NCI-H2081 treated with DMSO at 0.1 percent for 48 hours (cell line): Measurements from ENCODE around the gene MYO9A.

Experiments
- DNase-seq: peaks from one replicate; lab custom pipeline; 2025; lab: John Stamatoyannopoulos, UW

Gene MYO9A

DNA sequence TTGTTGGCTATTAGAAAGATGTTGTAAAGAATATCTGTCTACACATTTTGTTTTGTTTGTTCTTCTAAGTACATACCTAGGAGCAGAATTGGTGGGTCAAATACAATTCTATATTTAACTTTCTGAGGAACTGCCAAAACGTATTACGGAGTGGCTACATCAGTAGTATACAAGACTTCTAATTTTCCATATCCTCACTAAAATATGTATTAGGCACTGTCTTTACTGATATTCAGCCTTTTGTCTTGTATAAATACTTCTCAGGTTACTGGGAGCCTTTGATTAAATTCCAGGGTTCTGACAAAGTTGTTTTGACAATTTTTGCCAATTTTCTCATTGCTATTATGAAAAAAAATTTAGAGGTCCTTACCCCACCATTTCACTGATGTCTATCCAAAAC, 160.9 kb downstream of the MYO9A start:
- no peak for DNase-seq

DNA sequence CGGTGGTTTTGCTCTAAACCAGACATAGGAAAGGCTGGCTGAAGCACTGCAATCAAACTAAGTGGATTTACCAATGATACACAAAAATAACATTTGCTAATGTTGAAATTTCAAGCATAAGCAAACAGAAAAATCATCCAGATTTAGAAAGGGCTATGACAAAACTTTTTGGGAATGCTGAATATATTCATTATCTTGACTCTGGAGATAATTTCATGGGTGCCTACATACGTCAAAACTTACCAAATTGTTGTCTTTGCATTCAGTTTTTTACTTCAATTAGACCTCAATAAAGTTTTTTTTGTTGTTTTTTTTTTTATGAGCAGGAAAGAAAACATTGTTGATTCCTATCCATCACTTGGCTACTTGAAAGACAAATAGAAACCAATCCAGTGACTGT, 166.8 kb downstream of the MYO9A start:
- DNase-seq = no peak

DNA sequence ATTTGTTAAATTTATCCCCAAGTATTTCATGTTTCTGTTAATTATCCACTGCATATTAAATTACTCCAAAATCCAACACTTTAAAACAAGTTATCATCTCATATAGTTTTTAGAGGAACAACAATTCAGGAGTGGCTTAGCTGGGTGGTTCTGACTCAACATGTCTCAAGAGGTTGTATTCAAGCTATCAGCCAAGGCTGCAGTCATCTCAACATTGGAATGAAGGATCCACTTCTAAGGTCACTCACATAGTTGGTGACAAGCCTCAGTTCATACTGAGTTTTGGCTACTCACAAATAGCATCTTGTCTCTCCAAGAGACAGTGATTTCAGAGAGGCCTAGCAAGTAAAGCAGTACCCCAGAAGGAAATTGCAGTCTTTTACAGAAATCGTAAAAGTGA, 172.9 kb downstream of the MYO9A start:
- no peak for DNase-seq

DNA sequence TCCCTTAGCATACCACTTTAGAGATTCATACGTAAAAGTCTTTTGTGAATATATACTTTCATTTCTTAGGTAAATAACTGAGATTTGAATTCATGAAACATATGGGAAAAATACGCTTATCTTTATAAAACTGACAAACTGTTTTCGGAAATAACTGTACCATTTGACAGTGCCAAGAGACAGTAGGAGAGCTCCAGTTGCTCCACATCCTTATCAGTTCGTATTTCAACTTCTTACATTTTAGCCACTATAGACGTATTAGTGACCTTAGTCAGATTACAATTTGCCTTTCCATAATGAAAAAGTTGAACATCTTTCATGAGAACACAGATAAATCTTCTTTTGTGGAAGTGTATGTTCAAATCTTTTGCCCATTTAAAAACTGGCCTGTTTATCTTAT, 174.1 kb downstream of the MYO9A start:
- DNase-seq = no peak

DNA sequence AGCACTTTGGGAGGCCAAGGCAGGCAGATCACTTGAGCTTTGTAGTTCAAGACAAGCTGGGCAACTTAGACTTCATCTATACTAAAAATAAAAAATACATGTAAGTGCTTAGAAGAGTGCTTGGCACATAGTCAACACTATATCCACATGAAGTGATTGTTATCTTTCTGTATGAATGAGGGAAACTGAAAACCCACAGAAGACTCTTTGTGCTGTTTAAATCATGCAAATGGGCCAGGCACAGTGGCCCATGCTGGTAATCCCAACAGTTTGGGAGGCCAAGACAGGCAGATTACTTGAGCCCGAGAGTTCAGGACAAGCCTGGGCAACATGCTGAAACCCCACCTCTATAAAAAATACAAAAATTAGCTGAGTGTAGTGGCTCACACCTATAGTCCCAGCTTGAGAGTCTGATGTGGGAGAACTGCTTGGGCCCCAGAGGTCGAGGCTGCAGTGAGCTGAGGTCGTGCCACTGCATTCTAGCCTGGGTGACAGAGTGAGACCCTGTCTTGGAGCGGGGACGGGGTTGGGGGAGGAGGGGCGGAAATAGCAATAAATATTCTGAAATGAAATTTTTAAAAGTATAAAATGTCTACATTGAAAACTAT, 177.9 kb downstream of the MYO9A start:
- DNase-seq = no peak

DNA sequence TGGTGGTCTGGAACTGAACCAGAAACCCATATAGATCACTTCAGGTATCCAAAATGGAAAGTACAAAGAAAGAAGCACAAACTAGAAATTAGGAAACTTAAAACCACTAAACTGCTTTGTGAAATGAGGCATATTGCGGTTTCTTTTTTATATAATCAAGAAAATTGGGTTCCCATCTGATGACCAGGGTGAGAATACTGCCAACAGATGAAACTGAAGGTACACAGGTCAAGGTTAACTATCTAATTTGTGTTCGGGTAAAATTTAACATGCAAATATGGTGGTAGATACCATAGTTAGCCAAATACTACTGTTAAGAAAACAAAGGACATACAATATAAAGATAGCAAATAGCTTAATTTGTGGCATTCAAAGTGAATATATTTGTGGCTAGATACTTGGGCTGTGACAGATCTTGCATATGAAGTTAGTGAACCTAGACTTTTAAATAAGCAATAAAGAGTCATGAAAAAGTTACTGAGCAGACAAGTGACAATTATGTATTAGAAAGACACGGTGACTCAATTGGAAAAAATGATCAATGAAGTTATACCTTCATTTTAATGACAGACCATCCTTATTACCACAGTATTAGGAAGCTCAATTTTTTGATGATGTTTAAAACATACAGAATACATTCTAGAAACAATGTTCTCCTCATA, 180.2 kb downstream of the MYO9A start:
- no peak for DNase-seq

DNA sequence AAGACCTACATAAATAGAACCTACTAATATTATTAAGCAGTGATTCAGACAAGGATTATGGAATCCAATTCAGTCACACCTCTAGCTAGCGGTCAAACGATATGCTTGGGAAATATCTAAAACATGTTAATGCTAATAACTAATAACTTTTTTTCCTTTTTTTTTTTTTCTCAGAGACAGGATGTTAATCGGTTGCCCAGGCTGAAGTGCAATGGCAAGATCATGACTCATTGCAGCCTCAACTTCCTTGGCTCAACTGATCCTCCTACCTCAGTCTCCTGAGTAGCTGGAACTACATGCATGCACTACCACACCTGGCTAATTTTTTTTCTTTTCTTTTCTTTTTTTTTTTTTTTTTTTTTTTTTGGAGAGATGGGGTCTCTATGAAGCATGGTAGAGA, 183.5 kb downstream of the MYO9A start:
- no peak for DNase-seq

DNA sequence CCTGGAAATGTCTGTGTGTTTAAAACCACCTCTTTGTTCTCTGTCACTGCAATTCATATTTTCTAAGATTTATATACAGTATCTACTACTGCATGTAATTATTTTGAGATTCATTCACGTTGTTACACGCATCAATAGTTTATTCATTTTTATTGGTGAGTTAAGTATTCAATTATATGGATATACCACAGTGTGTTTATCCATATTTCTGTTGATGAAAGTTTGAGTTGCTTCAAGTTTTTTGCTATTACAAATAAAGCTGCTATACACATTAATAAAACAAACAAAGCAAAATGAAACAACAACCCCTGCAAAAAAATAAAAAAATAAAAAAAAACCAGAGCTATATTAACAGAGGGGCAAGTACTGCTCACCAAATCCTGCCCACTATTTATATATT, 185.3 kb downstream of the MYO9A start:
- no peak for DNase-seq

DNA sequence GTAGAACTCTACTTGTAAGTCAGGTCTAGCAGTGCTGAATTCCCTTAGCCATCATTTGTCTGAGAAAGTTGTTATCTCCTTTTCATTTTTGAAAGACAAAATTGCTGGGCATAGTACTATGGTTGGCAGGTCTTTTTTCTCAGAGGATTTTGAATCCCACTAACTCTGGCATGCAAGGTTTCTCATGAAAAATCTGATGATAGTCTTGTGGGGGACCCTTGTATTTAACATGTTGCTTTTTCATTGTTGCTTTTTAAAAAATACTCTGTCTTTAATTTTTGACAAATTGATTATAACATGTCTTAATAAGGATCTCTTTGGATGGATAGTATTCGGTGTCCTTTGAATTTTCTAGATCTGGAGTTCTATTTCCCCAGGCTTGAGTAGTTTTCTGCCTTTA, 186.7 kb downstream of the MYO9A start:
- no peak for DNase-seq

DNA sequence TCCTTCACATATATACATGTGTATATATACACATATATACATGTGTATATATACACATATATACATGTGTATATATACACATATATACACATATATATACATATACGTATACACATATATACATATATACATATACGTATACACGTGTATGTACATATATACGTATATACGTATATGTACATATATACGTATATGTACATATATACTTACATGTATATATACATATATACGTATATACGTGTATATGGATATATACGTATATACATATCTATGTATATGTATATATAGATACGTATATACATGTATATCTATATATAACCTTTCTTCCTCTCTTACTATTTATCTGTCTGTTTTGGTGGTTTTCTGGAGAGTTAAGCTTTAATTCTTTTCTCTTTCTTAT, 192.8 kb downstream of the MYO9A start:
- DNase-seq = no peak

DNA sequence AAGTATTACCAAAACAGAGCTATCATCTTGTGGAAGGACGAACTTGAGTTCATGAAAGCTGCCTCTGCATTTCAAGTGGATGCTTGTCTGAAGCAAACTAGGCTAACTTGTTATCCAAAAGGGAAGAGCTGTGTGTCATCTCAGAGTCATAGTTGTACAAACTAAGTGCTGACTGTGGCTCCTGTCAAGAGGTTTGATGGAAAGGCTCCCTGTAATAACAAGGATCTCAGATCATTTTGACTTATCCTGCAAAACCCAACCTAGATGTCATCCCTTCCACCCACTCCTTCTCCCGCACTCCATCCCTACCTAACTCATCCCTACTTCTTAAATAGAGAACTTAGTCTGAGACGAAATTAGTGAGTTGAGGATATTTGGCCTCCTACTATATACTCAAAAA, 196.8 kb downstream of the MYO9A start:
- no peak for DNase-seq

DNA sequence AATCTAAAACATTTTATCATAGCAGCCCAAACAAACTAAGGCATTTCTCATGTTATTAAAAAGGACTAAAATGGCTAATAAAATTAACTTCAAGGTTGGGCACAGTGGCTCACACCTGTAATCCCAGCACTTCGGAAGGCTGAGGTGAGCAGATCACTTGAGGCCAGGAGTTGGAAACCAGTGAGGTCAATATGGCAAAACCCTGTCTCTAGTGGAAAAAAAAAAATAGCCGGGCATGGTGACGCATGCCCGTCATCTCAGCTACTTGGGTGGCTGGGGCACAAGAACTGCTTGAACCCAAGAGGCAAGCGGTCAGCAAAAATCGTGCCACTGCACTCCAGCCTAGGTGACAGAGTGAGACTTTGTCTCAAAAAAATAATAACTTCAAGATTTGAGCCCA, 197.4 kb downstream of the MYO9A start:
- no peak for DNase-seq

DNA sequence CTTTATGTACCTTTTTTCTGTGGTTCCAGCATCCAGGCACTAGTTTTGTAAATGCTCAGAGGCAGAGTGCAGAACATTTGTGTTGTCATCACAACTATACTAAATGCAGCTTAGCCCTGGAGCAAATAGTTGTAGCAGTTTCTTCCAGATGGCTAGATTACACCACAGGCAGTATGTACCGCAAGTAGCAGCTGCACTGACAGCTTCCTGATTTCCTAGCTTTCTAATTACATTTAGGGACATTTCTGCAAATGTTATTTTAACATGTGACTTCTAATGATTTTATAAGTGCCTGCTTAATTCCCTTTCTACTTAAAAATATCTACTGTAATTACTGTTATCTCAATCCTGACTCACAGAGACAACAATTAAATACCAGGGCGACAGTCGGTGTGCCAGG, 201.1 kb downstream of the MYO9A start:
- peak; percentile 7 for DNase-seq

DNA sequence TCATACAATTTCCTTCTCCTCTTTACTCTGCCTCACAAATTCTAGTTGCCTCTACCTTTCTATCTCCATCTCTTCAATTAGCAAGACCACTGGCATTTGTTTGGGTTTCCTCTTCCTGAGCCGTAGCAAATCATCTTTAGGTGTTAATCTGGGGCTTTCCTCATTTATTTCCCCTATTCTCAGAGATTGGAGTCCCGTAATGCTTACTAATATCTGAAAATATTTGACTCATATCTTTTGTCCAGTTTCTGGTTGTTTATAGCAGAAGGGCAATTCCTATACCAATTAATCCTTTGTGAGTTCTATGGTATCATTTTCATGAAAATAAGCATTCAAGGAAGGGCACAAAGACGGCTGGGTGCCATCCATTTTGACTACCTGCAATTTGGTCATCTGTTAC, 203.9 kb downstream of the MYO9A start:
- DNase-seq = no peak

DNA sequence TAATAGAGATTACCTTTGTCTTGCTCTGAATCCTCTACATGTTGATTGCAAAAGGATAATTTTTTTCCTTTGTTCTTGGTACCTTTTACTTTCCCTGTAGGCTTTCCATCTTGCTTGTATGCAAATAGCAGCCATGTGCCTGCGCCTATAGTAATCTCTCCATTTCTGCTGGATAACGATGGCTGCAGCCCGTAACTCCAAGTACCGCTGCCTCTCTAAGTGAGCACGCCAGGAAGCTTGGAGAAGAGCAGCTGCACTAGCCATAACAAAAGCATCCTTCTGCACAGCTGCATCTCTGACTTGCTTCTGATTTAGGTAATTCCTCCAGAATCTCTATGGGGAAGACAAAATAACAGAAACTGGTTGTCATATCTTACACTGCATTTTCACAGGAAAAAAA, 218.3 kb downstream of the MYO9A start:
- DNase-seq = no peak

DNA sequence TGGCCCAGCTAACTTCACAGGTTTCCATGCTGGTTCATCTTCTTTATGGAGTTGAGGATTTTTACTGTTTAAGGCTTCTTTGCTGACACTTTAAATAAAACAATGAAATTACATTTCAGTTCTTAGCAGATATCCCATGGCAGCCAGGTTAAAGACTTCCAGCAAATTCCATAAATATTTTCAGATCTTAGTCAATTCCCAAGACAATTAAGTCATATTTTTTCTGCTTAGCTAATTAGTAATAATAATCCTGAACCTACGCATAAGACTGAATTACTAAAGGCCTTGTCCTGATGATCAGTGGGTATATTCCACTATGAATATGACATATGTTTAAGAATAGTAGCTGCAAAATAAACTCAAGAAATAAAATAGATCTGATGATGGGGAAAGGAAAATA, 224.3 kb downstream of the MYO9A start:
- DNase-seq = no peak

DNA sequence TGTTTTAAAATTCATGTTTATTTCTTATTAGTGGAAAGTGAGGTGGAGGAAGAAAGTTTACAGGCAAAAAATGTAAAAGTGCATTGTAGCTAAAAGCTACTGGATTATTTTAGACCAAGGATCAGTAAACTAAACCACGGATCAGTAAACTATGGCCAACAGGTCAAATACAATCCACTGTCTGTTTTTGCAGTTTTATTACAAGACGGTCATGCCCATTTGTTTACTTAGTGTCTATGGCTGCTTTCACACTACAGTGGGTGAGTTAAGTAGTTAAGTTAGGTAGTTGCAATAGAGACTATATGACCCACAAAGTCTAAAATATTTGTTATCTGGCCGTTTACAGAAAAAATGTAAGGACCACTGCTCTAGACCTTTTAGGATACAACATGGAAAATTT, 225.6 kb downstream of the MYO9A start:
- DNase-seq = no peak

DNA sequence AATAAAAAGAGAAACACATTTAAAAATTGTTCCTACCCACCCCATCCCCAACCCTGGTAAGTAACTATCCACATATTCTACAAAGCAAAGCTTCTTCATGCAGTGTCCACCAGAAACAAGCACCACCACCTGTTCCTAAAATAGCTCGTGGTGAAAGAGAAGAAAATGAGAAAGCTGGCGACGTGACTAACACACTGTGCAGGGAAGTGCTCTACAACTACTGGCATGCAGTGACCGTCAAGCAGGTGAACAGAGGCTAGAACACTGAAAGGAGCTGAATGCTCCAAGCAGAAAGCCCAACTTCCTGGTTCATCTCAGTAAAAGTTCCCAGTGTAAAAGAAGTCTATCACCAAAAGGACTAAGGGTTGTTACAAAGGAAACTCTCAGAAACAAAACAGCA, 226.9 kb downstream of the MYO9A start:
- DNase-seq = no peak

DNA sequence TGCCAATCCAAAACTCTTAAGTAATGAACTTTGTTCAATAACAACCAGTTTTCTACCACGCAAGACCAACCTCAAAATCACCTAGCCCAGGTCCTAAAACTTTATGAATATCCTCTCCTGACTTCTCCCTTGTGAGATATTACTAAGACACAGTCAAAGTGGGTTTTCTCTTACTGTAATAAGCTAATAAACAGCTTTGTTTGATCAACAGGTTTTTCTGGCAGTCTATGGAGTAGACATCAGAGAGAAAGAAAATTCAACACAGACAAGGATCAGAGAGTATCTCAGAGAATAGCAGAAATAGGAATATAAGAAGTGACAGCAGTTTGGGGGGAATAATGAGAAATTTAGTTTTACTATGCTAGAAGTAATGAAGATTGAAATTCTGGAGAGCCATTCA, 228.0 kb downstream of the MYO9A start:
- DNase-seq = no peak

DNA sequence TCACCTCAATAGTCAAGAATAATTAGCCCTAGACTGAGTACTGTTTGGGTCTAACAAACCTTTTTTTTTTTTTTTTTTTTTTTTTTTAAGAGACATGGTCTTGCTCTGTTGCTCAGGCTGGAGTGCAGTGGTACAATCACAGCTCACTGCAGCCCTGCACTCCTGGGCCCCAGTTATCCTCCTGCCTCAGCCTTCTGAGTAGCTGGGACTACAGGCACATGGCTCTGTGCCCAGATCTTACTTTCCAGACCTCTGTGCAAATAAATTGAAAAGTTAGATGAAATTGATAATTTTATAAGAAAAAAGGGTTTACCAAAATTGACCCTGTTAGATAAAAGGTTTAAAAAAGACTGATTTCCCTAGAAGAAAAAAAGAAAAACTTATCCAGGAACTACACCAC, 228.6 kb downstream of the MYO9A start:
- DNase-seq = no peak

DNA sequence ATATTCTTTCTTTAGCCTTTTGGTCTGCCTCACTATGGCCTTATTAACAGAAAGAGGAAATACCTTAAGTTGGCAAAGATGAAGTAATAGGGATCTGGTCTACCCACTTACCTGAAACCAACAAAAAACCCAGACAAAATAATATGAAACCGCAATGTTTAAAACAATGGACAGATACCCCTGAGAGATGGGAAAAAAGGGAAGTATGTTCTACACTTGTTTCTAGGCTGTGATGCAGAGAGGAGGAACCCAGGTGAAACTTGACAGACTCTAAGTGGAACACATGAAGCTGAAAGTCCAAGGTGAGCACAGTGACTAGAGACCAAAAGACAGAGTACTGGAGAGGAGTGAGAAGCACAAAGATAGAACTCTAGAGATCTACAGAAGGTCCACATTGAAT, 229.2 kb downstream of the MYO9A start:
- no peak for DNase-seq

DNA sequence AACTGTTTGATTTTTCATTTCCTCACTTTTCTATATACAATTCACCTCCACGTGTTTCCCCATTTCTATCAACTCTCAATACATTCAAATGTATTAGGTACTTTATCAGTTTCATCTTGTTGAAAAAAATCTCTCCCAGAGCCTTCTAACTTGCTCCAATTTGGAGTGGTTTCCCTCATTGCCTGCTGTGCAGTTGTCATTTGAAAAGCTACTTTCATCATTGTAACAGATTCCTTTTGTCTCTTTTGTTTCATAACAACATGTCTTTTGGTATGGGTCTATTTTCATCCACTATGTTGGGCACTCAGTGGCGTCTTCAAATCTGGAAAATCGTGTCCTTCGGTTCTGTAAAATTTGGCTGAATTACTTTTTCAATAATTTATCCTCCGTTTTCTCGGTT, 232.6 kb downstream of the MYO9A start:
- no peak for DNase-seq

DNA sequence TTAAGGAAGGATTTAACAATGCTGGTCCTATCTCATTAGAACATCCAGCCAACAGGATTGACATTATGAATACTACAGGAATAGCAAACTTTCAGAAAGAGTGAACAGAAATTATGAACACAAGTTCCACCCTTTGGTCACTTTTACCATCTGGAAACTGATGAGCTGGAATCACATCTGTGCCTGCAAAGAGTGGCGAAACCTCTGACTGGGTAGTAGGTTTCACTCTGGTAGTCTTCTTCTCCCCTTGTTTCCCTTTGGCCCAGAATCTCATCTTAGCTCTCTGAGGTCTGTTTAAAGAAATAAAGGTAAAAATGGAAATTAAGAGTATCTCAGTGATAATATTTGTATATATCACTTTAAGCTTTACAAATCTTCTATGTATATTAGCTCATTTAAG, 234.5 kb downstream of the MYO9A start:
- DNase-seq = no peak

DNA sequence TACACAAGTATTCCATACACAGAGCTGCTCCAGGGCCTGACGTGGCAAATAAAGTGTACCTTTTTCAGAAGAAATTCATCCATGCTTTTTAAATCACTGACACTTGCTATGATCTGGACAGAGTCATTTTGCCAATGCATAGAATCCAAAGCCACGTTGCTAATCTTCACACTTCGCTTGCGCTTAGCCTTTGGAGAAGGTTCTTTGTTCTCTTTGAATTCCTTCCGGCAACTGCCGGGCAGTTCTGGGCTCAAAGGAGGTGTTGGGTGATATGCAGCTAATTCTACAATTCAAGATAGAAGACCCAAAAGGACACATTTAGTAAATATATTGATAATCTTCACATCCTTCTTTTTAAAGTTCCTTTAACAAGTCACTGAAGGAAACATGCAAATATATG, 237.7 kb downstream of the MYO9A start:
- DNase-seq = no peak
